ENCODE results near the gene L1TD1.
"Not testable (repeated sequence)": the region's sequence is repeated elsewhere in the genome, so short reads cannot be mapped to it uniquely, and the experiment has no call there.

GRCh38 chr1:62220456-62220855 lies 25.8 kb downstream of the L1TD1 start:
- TF ChIP-seq CTCF (conservative IDR thresholded peaks at IDR 0.05 in 1 of 2, IDR thresholded peaks at IDR 0.05 in 1 of 2; ENCODE audit: low read depth in 1 of 2, low read length in 2 of 2); EZH2 (IDR thresholded peaks at IDR 0.05; ENCODE audit: low read length, missing control alignments): not testable (repeated sequence)

All from fibroblast of lung (primary cell).